Esophagus squamous epithelium (tissue), 5 donors: ENCODE results near the gene ATP6V0E2. TPM values are rescaled to one million over a fixed set of nuclear protein-coding genes. Genes with fewer than 3 reads are reported as not detected.

Experiments used
- DNase-seq: peaks from one replicate; lab custom pipeline; 2025; lab: John Stamatoyannopoulos, UW
- H3K27ac ChIP-seq, 4 donors: fragments of 200-600 bp; sonication (generic); one replicate each; pipeline ENCODE4 v1.5.1; 2016 to 2019; ENCODE audit warnings: mild to moderate bottlenecking in 1 of 4
- H3K27me3 ChIP-seq, 4 donors: fragments of 200-600 bp; sonication (generic); 1 replicate in 3 of 4; 2 replicates in 1 of 4; pipeline versions ENCODE4 v1.5.1 to v1.6.0; 2017 to 2021; ENCODE audit warnings: antibody characterized with exemption in 1 of 4
- H3K36me3 ChIP-seq, 3 donors: fragments of 200-600 bp; sonication (generic); one replicate each; pipeline ENCODE4 v1.5.1; 2016 to 2019
- H3K4me1 ChIP-seq, 3 donors: fragments of 200-600 bp; sonication (generic); one replicate each; pipeline ENCODE4 v1.5.1; 2017 to 2019
- H3K4me3 ChIP-seq, 4 donors: fragments of 200-600 bp; sonication (generic); 1 replicate in 3 of 4; 2 replicates in 1 of 4; pipeline ENCODE4 v1.5.1; 2016 to 2019; ENCODE audit warnings: mild to moderate bottlenecking in 2 of 4, moderate library complexity in 1 of 4
- H3K9me3 ChIP-seq, 3 donors: fragments of 200-600 bp; sonication (generic); one replicate each; pipeline ENCODE4 v1.5.1; 2016 to 2019
- POLR2A ChIP-seq, 4 donors: fragments of 450-650 bp; IDR thresholded peaks; one replicate each; pipeline ENCODE4 v1.6.1; 2017; ENCODE audit warnings: antibody characterized with exemption in 4 of 4, mild to moderate bottlenecking in 4 of 4, moderate library complexity in 3 of 4
- WGBS, 2 donors: methylation state at CpG; one replicate each; pipeline ENCODE4 v1.1.5; 2018; 5-methylcytosine and 5-hydroxymethylcytosine counted together
- intact Hi-C: fragments of 100-400 bp; cut with DNase I; formaldehyde crosslinking; loops from one replicate; pipeline ENCODE4 v1.15.0; 2022
- total RNA-seq, 4 donors: library from RNA; depleted of rRNA; stranded (reverse); fragments of >200 nt; gene quantifications; one replicate each; pipeline ENCODE4 v1.1.0, GENCODE V29; 2016
- TF ChIP-seq, protein P1 (sequence below), 6 experiments: fragments of 450-650 bp in 4 of 6; fragments of 200-600 bp in 2 of 6; sonication (generic) in 2 of 6; IDR thresholded peaks; one replicate each; pipeline ENCODE4 v1.5.1; 2016 to 2019; ENCODE audit warnings: antibody characterized with exemption in 6 of 6, mild to moderate bottlenecking in 4 of 6, moderate library complexity in 4 of 6
- donor health status: DM: yes; HTN: yes; CAD: no.

ATP6V0E2 gene
- total RNA-seq, 4 donors from 2014 or later = 5.1 to 22.9 (median 8.2) TPM

DNA sequence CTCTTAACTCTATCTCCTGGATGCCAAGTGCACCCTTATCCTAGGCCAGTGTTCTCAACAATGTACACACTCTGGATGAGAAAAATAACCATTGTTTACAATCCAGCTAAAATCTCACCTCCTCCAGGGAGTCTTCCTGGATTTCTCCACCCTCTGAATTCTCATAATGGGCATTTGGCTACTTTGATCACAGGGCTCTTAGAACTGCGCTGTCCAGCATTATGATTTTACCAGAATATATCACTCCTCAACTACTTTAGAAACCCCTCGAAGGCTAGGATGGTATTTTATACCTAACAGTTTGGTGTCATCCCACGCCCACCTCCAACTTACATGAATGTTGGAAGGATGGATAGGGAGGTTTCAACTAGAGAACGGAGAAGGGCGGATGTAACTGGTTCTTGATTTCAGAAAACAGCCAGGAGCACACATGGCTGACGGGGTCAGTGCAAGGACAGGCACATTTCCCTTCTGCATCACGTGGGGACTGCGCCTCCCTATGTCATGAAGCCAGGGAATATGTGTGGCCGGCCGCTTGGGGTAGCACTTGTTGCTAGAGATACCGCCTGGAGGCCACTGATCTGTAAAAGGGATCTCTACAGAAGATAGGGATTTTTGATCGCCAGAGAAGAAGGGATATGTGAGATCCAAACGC lies 1.2 kb upstream of the ATP6V0E2 start:
- no peak for DNase-seq
- Histone ChIP-seq H3K27me3 (no peaks in the 10 kb centered on the region), H3K36me3 (peaks cover 0 to 3% (median 0%) of the 10 kb centered on the region in 3 donors), H3K27ac (peak overlapping the region; percentile 82 to 93 (median 90)), H3K9me3 (no peaks in the 10 kb centered on the region), H3K4me1 (peaks cover 5 to 59% (median 22%) of the 10 kb centered on the region in 3 donors), H3K4me3 (peak overlapping the region; percentile 71 to 90 (median 83))
- TF ChIP-seq, protein P1, sequence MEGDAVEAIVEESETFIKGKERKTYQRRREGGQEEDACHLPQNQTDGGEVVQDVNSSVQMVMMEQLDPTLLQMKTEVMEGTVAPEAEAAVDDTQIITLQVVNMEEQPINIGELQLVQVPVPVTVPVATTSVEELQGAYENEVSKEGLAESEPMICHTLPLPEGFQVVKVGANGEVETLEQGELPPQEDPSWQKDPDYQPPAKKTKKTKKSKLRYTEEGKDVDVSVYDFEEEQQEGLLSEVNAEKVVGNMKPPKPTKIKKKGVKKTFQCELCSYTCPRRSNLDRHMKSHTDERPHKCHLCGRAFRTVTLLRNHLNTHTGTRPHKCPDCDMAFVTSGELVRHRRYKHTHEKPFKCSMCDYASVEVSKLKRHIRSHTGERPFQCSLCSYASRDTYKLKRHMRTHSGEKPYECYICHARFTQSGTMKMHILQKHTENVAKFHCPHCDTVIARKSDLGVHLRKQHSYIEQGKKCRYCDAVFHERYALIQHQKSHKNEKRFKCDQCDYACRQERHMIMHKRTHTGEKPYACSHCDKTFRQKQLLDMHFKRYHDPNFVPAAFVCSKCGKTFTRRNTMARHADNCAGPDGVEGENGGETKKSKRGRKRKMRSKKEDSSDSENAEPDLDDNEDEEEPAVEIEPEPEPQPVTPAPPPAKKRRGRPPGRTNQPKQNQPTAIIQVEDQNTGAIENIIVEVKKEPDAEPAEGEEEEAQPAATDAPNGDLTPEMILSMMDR (IDR thresholded peaks at IDR 0.05) = peak in 3 of 6 experiments; percentile 10 to 26 (median 19)
- TF ChIP-seq POLR2A (IDR thresholded peaks at IDR 0.05) = peak in 1 of 4 donors; percentile 38
- intact Hi-C loops = no loop called here
- 13 to 17% methylated on average over 8 to 13 of the region's 13 CpGs for WGBS, 2 donors

DNA sequence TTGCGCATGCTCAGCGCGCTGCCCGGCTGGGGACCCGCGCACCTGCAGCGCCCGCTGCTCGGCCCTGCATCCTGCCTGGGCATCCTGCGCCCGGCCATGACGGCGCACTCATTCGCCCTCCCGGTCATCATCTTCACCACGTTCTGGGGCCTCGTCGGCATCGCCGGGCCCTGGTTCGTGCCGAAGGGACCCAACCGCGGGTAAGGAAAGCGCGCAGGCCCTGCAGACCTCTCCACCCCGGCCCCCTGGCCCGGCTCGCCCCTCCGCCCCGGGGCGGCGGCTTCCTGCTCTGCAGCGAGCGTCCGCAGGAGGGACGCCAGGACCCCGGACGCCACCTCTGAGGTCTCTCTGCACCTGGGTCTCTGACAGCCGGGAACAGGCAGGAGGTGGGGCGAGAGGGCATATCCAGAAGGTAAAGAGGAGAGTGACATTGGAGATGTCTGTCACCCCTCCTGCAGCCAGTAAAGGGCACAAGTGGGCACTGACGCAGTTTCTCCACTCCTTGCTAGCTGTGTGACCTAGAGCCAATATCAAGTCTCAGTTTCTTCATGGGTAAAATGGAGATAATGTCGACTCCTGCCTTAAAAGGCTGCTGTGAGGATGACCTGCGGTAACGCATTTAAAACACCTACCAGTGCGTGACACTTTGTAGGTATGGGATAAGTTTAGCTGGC lies 338 bp downstream of the ATP6V0E2 start:
- H3K4me1 ChIP-seq = peaks cover 5 to 47% (median 17%) of the 10 kb centered on the region in 3 donors
- DNase-seq = no peak
- intact Hi-C loops = no loop called here
- peak overlapping the region; percentile 71 to 90 (median 83) for H3K4me3 ChIP-seq
- H3K27me3 ChIP-seq = no peaks in the 10 kb centered on the region
- no peaks in the 10 kb centered on the region for H3K9me3 ChIP-seq
- TF ChIP-seq POLR2A (IDR thresholded peaks at IDR 0.05) = peak in 1 of 4 donors; percentile 24
- TF ChIP-seq, protein P1 (IDR thresholded peaks at IDR 0.05) = no peak
- peak overlapping the region; percentile 82 to 93 (median 90) for H3K27ac ChIP-seq
- H3K36me3 ChIP-seq = peaks cover 0 to 3% (median 0%) of the 10 kb centered on the region in 3 donors
- 11 to 53% methylated on average over 6 to 23 of the region's 46 CpGs for WGBS, 2 donors

DNA sequence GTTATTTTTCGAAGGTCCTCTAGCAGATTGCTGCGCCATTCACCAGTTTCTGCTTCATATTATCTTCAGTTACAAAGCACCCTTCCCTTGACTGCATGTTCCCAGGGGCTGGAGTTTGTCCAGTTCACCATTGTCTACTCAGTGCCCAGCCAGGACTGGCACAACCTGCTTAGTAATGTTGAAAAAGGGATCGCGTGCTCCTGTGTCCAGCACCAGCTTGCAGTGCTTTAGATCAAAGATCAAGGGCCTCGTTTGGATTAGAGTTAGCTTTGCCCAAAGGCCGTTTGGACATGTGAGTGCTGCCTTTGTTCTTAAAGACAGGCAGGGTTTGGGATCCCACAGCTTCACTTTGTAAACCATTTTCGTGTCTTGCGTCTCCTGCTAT lies 867 bp downstream of the ATP6V0E2 start:
- TF ChIP-seq, protein P1 (IDR thresholded peaks at IDR 0.05) = no peak
- TF ChIP-seq POLR2A (IDR thresholded peaks at IDR 0.05) = no peak
- no peak for DNase-seq
- Histone ChIP-seq H3K4me1 (peaks cover 5 to 42% (median 17%) of the 10 kb centered on the region in 3 donors), H3K27ac (no peak overlapping the region), H3K27me3 (no peaks in the 10 kb centered on the region), H3K36me3 (peaks cover 0 to 3% (median 0%) of the 10 kb centered on the region in 3 donors), H3K9me3 (no peaks in the 10 kb centered on the region), H3K4me3 (peak overlapping the region in 2 of 4 donors; percentile 85 to 90)
- intact Hi-C loops = no loop called here
- 75 to 76% methylated on average over 4 to 8 of the region's 8 CpGs for WGBS, 2 donors

DNA sequence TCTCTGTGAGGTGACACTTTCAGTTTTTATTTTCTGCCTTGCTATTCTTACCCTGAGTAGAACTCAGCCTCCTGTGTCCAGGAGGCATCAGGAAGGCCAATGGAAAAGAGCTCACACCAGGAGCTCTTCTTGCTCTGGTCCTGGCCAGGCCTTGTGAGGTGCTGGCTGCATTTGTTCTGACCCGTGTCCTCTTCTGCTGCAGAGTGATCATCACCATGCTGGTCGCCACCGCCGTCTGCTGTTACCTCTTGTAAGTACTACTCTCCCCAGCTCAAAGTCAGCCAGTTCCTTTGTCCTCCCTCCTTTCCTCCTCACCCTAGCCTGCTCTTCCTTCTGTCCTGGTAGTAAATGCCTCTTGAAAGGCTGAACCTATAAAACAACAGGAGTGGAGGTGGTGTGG lies 1.6 kb downstream of the ATP6V0E2 start:
- no peaks in the 10 kb centered on the region for H3K27me3 ChIP-seq
- H3K27ac ChIP-seq = no peak overlapping the region
- H3K4me3 ChIP-seq = no peak overlapping the region
- H3K9me3 ChIP-seq = no peaks in the 10 kb centered on the region
- no peak for DNase-seq
- WGBS, 2 donors = 91 to 98% methylated on average over 4 of the region's 4 CpGs
- TF ChIP-seq POLR2A (IDR thresholded peaks at IDR 0.05) = no peak
- TF ChIP-seq, protein P1 (IDR thresholded peaks at IDR 0.05) = no peak
- H3K4me1 ChIP-seq = peaks cover 5 to 41% (median 17%) of the 10 kb centered on the region in 3 donors
- intact Hi-C loops = no loop called here
- peaks cover 0 to 3% (median 0%) of the 10 kb centered on the region in 3 donors for H3K36me3 ChIP-seq
